H9 (cell line): ENCODE measurements around the gene ADAMTS6. TPM values are rescaled to one million over a fixed set of nuclear protein-coding genes. Genes with fewer than 3 reads are reported as not detected.
A peak's percentile ranks its signal among the peaks of the same experiment; 100 is the strongest.

Experiments used
- DNase-seq: peaks from one replicate; pipeline ENCODE4 v3.0.0-alpha.2; 2017
- H2AFZ ChIP-seq: one replicate; pipeline ENCODE4 v1.6.1; 2013; ENCODE audit warnings: mild to moderate bottlenecking, low read length, control low read depth, moderate library complexity
- H2AK5ac ChIP-seq: 2 replicates; pipeline ENCODE4 v1.6.1; 2013; ENCODE audit warnings: low read length, control low read depth, mixed read lengths; ENCODE audit not compliant: insufficient read length
- H2BK120ac ChIP-seq: one replicate; pipeline ENCODE4 v1.6.1; 2013; ENCODE audit warnings: low read depth, mild to moderate bottlenecking, low read length, control low read depth, inconsistent platforms; ENCODE audit not compliant: poor library complexity, severe bottlenecking
- H2BK12ac ChIP-seq: 2 replicates; pipeline ENCODE4 v1.6.1; 2013; ENCODE audit warnings: low read length, control low read depth, mixed read lengths, low read depth; ENCODE audit not compliant: insufficient read length
- H2BK15ac ChIP-seq: 2 replicates; pipeline ENCODE4 v1.6.1; 2013; ENCODE audit warnings: low read depth, low read length, control low read depth
- H2BK20ac ChIP-seq: one replicate; pipeline ENCODE4 v1.6.1; 2013; ENCODE audit warnings: low read depth, mild to moderate bottlenecking, low read length, control low read depth, inconsistent platforms; ENCODE audit not compliant: poor library complexity, severe bottlenecking
- H2BK5ac ChIP-seq: 2 replicates; pipeline ENCODE4 v1.6.1; 2013; ENCODE audit warnings: low read length, control low read depth, mixed read lengths; ENCODE audit not compliant: insufficient read length
- H3K14ac ChIP-seq: 2 replicates; pipeline ENCODE4 v1.6.1; 2013; ENCODE audit warnings: low read length, control low read depth; ENCODE audit not compliant: insufficient read depth
- H3K18ac ChIP-seq: 2 replicates; pipeline ENCODE4 v1.6.1; 2013; ENCODE audit warnings: low read depth, mild to moderate bottlenecking, mixed read lengths, low read length, control low read depth; ENCODE audit not compliant: insufficient read length
- H3K23ac ChIP-seq: 2 replicates; pipeline ENCODE4 v1.6.1; 2013; ENCODE audit warnings: low read length, control low read depth, mixed read lengths, low read depth; ENCODE audit not compliant: insufficient read length
- H3K23me2 ChIP-seq: 2 replicates; pipeline ENCODE4 v1.6.1; 2013; ENCODE audit warnings: low read depth, mild to moderate bottlenecking, mixed read lengths, low read length, control low read depth; ENCODE audit not compliant: insufficient read length, poor library complexity, severe bottlenecking
- H3K27ac ChIP-seq: 2 replicates; pipeline ENCODE4 v1.5.1; 2013; ENCODE audit warnings: low read length, control low read depth, mixed read lengths, low read depth; ENCODE audit not compliant: insufficient read length
- H3K27me3 ChIP-seq: 2 replicates; pipeline ENCODE4 v1.6.1; 2013; ENCODE audit warnings: low read length, control low read depth, inconsistent platforms; ENCODE audit not compliant: insufficient read depth
- H3K4ac ChIP-seq: 2 replicates; pipeline ENCODE4 v1.6.1; 2013; ENCODE audit warnings: low read depth, mild to moderate bottlenecking, control low read depth, inconsistent platforms, low read length, moderate library complexity
- H3K4me1 ChIP-seq: 2 replicates; pipeline ENCODE4 v1.6.1; 2013; ENCODE audit warnings: low read length, control low read depth, inconsistent platforms; ENCODE audit not compliant: insufficient read depth
- H3K4me2 ChIP-seq: 2 replicates; pipeline ENCODE4 v1.6.1; 2013; ENCODE audit warnings: low read length, control low read depth, mixed read lengths; ENCODE audit not compliant: insufficient read length, insufficient read depth
- H3K56ac ChIP-seq: 2 replicates; pipeline ENCODE4 v1.6.1; 2013; ENCODE audit warnings: low read depth, mild to moderate bottlenecking, mixed read lengths, low read length, control low read depth; ENCODE audit not compliant: insufficient read length
- H3K79me1 ChIP-seq: 2 replicates; pipeline ENCODE4 v1.6.1; 2013; ENCODE audit warnings: low read depth, mild to moderate bottlenecking, moderate library complexity, low read length, control low read depth, inconsistent platforms; ENCODE audit not compliant: insufficient read depth, poor library complexity, severe bottlenecking
- H3K79me2 ChIP-seq: 2 replicates; pipeline ENCODE4 v1.6.1; 2013; ENCODE audit warnings: low read length, control low read depth, inconsistent platforms; ENCODE audit not compliant: insufficient read depth
- H3K9ac ChIP-seq: 2 replicates; pipeline ENCODE4 v1.6.1; 2013; ENCODE audit warnings: low read length, control low read depth, mixed read lengths; ENCODE audit not compliant: insufficient read length; ENCODE audit errors: extremely low read depth
- H3K9me3 ChIP-seq: one replicate; pipeline ENCODE4 v1.6.1; 2013; ENCODE audit warnings: low read depth, low read length, inconsistent platforms; ENCODE audit not compliant: control insufficient read depth
- H3T11ph ChIP-seq: one replicate; pipeline ENCODE4 v1.6.1; 2013; ENCODE audit warnings: mild to moderate bottlenecking, low read length, control low read depth, inconsistent platforms
- H4K20me1 ChIP-seq: one replicate; pipeline ENCODE4 v1.6.1; 2013; ENCODE audit not compliant: control insufficient read depth, insufficient read length, insufficient read depth
- H4K5ac ChIP-seq: 2 replicates; pipeline ENCODE4 v1.6.1; 2013; ENCODE audit warnings: low read depth, mild to moderate bottlenecking, mixed read lengths, low read length, control low read depth; ENCODE audit not compliant: insufficient read length
- H4K8ac ChIP-seq: replicated peaks from 2 replicates; pipeline ENCODE4 v1.6.1; 2013; ENCODE audit warnings: low read length, control low read depth, mixed read lengths, low read depth; ENCODE audit not compliant: insufficient read length
- H4K91ac ChIP-seq: 2 replicates; pipeline ENCODE4 v1.6.1; 2013; ENCODE audit warnings: low read depth, mild to moderate bottlenecking, moderate library complexity, mixed read lengths, low read length, control low read depth; ENCODE audit not compliant: insufficient read length
- H3K27ac Mint-ChIP-seq, 3 experiments: 2 replicates in 2 of 3; 3 replicates in 1 of 3; pipeline ENCODE4 v1.8.0; 2020 to 2021; ENCODE audit warnings: mixed read lengths in 3 of 3, mild to moderate bottlenecking in 1 of 3, moderate library complexity in 1 of 3
- H3K27me3 Mint-ChIP-seq: 2 replicates; pipeline ENCODE4 v1.8.0; 2021; ENCODE audit warnings: low read depth, mild to moderate bottlenecking, moderate library complexity, mixed read lengths
- H3K36me3 Mint-ChIP-seq, 3 experiments: 2 replicates in 2 of 3; 3 replicates in 1 of 3; pipeline ENCODE4 v1.8.0; 2020 to 2021; ENCODE audit warnings: low read depth in 3 of 3, mixed read lengths in 3 of 3; ENCODE audit not compliant: insufficient read depth in 1 of 3
- H3K4me1 Mint-ChIP-seq, 2 experiments: 2 replicates each; pipeline ENCODE4 v1.8.0; 2020; ENCODE audit warnings: mixed read lengths in 2 of 2
- H3K4me3 Mint-ChIP-seq, 2 experiments: 2 replicates in 1 of 2; 3 replicates in 1 of 2; pipeline ENCODE4 v1.8.0; 2020 to 2021; ENCODE audit warnings: mild to moderate bottlenecking in 2 of 2, mixed read lengths in 2 of 2, moderate library complexity in 1 of 2
- H3K9me3 Mint-ChIP-seq, 2 experiments: 2 replicates in 1 of 2; 3 replicates in 1 of 2; pipeline ENCODE4 v1.8.0; 2020; ENCODE audit warnings: mild to moderate bottlenecking in 2 of 2, mixed read lengths in 2 of 2, moderate library complexity in 1 of 2
- WGBS: extraction: QIAGEN DNeasy Blood & Tissue Kit; methylation state at CpG from one replicate; pipeline ENCODE4 v1.1.7; 2013; ENCODE audit warnings: missing lambda C conversion rate, low lambda C conversion rate, mixed read lengths; ENCODE audit not compliant: insufficient read length; ENCODE audit errors: extremely low coverage; 5-methylcytosine and 5-hydroxymethylcytosine counted together
- total RNA-seq: library from RNA; stranded (reverse); gene quantifications from 2 replicates; pipeline ENCODE4 v1.2.1, GENCODE V29; 2021
- TF ChIP-seq, protein P1 (sequence below): fragments of 200-600 bp; sonication (generic); conservative IDR thresholded peaks from 3 replicates; pipeline ENCODE4 v1.8.0; 2021; ENCODE audit warnings: antibody characterized with exemption, mild to moderate bottlenecking

Gene ADAMTS6
- total RNA-seq, 1 experiment from 2014 or later, result 0.33 TPM

DNA sequence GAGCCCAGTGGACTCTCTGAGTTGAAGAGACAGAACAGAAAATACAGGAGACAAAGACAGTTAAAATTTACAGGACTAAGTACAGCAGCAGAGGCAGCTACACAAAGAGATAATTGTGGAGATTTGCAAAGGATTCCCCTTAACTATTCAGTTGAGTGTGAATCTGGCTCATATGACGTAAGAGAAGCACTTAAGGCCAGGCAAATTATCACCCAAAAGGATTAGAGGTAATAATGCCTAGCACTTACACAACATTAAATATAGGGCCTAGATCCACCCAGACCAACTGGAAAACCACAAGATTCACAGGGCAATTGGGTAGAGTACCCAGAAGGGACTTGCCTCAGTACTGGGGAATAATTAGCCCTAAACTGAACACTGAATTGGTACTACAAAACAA, 41.3 kb downstream of the ADAMTS6 start:
- Histone ChIP-seq H2BK20ac (no peak overlapping the region), H2BK12ac (no peak overlapping the region), H3K79me1 (no peaks in the 10 kb centered on the region), H3K4me2 (no peak overlapping the region), H3K14ac (no peak overlapping the region), H3K27me3 (no peaks in the 10 kb centered on the region), H2AK5ac (no peak overlapping the region), H3K18ac (no peak overlapping the region), H2AFZ (no peak overlapping the region), H3K4me1 (no peaks in the 10 kb centered on the region), H2BK120ac (no peak overlapping the region), H4K91ac (no peak overlapping the region), H3K27ac (no peak overlapping the region), H3K56ac (no peak overlapping the region), H4K5ac (no peak overlapping the region), H3K23me2 (no peaks in the 10 kb centered on the region), H3K79me2 (no peaks in the 10 kb centered on the region), H3K4ac (no peak overlapping the region), H4K8ac (no peak overlapping the region), H3K23ac (no peak overlapping the region), H2BK5ac (no peak overlapping the region), H3K9me3 (no peaks in the 10 kb centered on the region), H2BK15ac (no peak overlapping the region), H3K9ac (no peak overlapping the region), H3T11ph (no peak overlapping the region), H4K20me1 (no peaks in the 10 kb centered on the region)
- Mint-ChIP-seq H3K27ac (0 out of 7 replicates have a peak overlapping the region, but pooled peaks of 1 of the 3 experiments have one; percentile 2), H3K9me3 (peaks cover 7 to 9% of the 10 kb centered on the region in 2 experiments; a peak in 3 of 5 replicates), H3K27me3 (no peaks in the 10 kb centered on the region; the same call in 1 of the 2 replicates), H3K4me3 (no peak overlapping the region), H3K36me3 (peaks cover 5 to 9% (median 7%) of the 10 kb centered on the region in 3 experiments; a peak in 5 of 7 replicates), H3K4me1 (no peaks in the 10 kb centered on the region)
- no peak for DNase-seq
- TF ChIP-seq, protein P1, sequence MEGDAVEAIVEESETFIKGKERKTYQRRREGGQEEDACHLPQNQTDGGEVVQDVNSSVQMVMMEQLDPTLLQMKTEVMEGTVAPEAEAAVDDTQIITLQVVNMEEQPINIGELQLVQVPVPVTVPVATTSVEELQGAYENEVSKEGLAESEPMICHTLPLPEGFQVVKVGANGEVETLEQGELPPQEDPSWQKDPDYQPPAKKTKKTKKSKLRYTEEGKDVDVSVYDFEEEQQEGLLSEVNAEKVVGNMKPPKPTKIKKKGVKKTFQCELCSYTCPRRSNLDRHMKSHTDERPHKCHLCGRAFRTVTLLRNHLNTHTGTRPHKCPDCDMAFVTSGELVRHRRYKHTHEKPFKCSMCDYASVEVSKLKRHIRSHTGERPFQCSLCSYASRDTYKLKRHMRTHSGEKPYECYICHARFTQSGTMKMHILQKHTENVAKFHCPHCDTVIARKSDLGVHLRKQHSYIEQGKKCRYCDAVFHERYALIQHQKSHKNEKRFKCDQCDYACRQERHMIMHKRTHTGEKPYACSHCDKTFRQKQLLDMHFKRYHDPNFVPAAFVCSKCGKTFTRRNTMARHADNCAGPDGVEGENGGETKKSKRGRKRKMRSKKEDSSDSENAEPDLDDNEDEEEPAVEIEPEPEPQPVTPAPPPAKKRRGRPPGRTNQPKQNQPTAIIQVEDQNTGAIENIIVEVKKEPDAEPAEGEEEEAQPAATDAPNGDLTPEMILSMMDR, result no peak
- no CpG with 5 or more reads among the region's 1 CpG for WGBS
